Activated CD4-positive, alpha-beta T cell treated with anti-CD3 and anti-CD28 coated beads for 36 hours (primary cell): ENCODE measurements around the gene FRMD4A. TPM values are rescaled to one million over a fixed set of nuclear protein-coding genes. Genes with fewer than 3 reads are reported as not detected.
A peak's percentile ranks its signal among the peaks of the same experiment; 100 is the strongest.

Experiments
- ATAC-seq: fragments of 200-7000 bp; cut with Tn5 transposase; one replicate; pipeline ENCODE4 v1.10.0; 2021; ENCODE audit warnings: mild to moderate bottlenecking, moderate library complexity
- CTCF ChIA-PET: fragments of 350-600 bp; sonication (Branson Sonifier 250); formaldehyde crosslinking; loops from one replicate; lab custom pipeline; 2021; ENCODE audit warnings: antibody characterized with exemption; lab: Charles Lee
- POLR2A ChIA-PET: fragments of 350-600 bp; sonication (Branson Sonifier 250); formaldehyde crosslinking; loops from one replicate; lab custom pipeline; 2021; ENCODE audit warnings: antibody characterized with exemption, inconsistent platforms; lab: Charles Lee
- DNase-seq: peaks from one replicate; pipeline ENCODE4 v3.0.0-alpha.2; 2020
- H3K27ac Mint-ChIP-seq: one replicate; pipeline ENCODE4 v1.8.0; 2021; ENCODE audit warnings: mixed read lengths
- H3K27me3 Mint-ChIP-seq: one replicate; pipeline ENCODE4 v1.8.0; 2021; ENCODE audit warnings: mixed read lengths
- H3K36me3 Mint-ChIP-seq: one replicate; pipeline ENCODE4 v1.8.0; 2021; ENCODE audit warnings: low read depth, mixed read lengths
- H3K4me1 Mint-ChIP-seq: one replicate; pipeline ENCODE4 v1.8.0; 2021; ENCODE audit warnings: mixed read lengths
- H3K4me3 Mint-ChIP-seq: one replicate; pipeline ENCODE4 v1.8.0; 2021; ENCODE audit warnings: mild to moderate bottlenecking, moderate library complexity, mixed read lengths
- H3K9me3 Mint-ChIP-seq: one replicate; pipeline ENCODE4 v1.8.0; 2021; ENCODE audit warnings: low read depth, mixed read lengths
- intact Hi-C, 2 experiments: fragments of 100-400 bp; cut with DNase I in 1 of 2; cut with micrococcal nuclease in 1 of 2; formaldehyde crosslinking; loops; one replicate each; pipeline versions ENCODE4 v1.14.2 to v1.15.1; 2022 to 2024; cut with DNase I, micrococcal nuclease
- total RNA-seq, 2 experiments: library from RNA; stranded (reverse); gene quantifications; one replicate each; pipeline ENCODE4 v1.2.3, GENCODE V29; 2021

FRMD4A gene
- total RNA-seq, 2 experiments from 2014 or later, result 0.85 to 1.3 TPM

- ATAC-seq (no peak), DNase-seq (no peak)
- no peaks in the 10 kb centered on the region for H3K27me3 Mint-ChIP-seq
- no peaks in the 10 kb centered on the region for H3K36me3 Mint-ChIP-seq
- POLR2A ChIA-PET, result interaction anchor here (0.6 kb wide), 1 partner anchor 484 kb away, joined by 3 read pairs; no protein-coding TSS in a partner anchor
- H3K4me3 Mint-ChIP-seq, result no peak overlapping the region
- intact Hi-C loops, result no loop called here
- CTCF ChIA-PET, result no interaction called here
- no peaks in the 10 kb centered on the region for H3K9me3 Mint-ChIP-seq
- H3K4me1 Mint-ChIP-seq, result peaks cover 12% of the 10 kb centered on the region
- no peak overlapping the region for H3K27ac Mint-ChIP-seq
Observed at GRCh38 chr10:13801156-13801906, 529.4 kb downstream of the FRMD4A start.

- CTCF ChIA-PET, result interaction anchor here (1.9 kb wide), 1 partner anchor 15 kb away, joined by 5 read pairs; no protein-coding TSS in a partner anchor
- DNase-seq, result no peak
- no peak overlapping the region for H3K27ac Mint-ChIP-seq
Observed at GRCh38 chr10:13797164-13797563, 533.6 kb downstream of the FRMD4A start.

GRCh38 chr10:13795653-13796555 is 534.8 kb downstream of the FRMD4A start:
- intact Hi-C loops, result loop anchor here in 1 of 2 experiments (5.0 kb wide), 2 partner anchors 681 to 1156 kb away; partner anchors contain the start of gene DCLRE1C
- peaks cover 26% of the 10 kb centered on the region for H3K4me1 Mint-ChIP-seq
- no peak for ATAC-seq
- ChIA-PET POLR2A (no interaction called here), CTCF (interaction anchor here (0.6 to 1.9 kb wide), 4 partner anchors 10 to 97 kb away, joined by 3 to 5 read pairs (median 3); no protein-coding TSS in a partner anchor)
- H3K36me3 Mint-ChIP-seq, result no peaks in the 10 kb centered on the region
- H3K27me3 Mint-ChIP-seq, result no peaks in the 10 kb centered on the region
- H3K4me3 Mint-ChIP-seq, result no peak overlapping the region
- no peaks in the 10 kb centered on the region for H3K9me3 Mint-ChIP-seq
- H3K27ac Mint-ChIP-seq, result no peak overlapping the region
- no peak for DNase-seq

More at GRCh38 chr10:13797164-13797563, 533.6 kb downstream of the FRMD4A start:
- Mint-ChIP-seq H3K27me3 (no peaks in the 10 kb centered on the region), H3K36me3 (no peaks in the 10 kb centered on the region), H3K4me3 (no peak overlapping the region), H3K9me3 (no peaks in the 10 kb centered on the region), H3K4me1 (peaks cover 26% of the 10 kb centered on the region)
- POLR2A ChIA-PET, result no interaction called here
- intact Hi-C loops, result loop anchor here in 1 of 2 experiments (5.0 kb wide), 2 partner anchors 680 to 1155 kb away; partner anchors contain the start of gene DCLRE1C
- no peak for ATAC-seq

- DNase-seq, result no peak
- Mint-ChIP-seq H3K4me3 (no peak overlapping the region), H3K9me3 (no peaks in the 10 kb centered on the region), H3K4me1 (peaks cover 26% of the 10 kb centered on the region), H3K36me3 (no peaks in the 10 kb centered on the region), H3K27ac (no peak overlapping the region), H3K27me3 (no peaks in the 10 kb centered on the region)
- no peak for ATAC-seq
- intact Hi-C loops, result loop anchor here in 1 of 2 experiments (5.0 kb wide), 2 partner anchors 682 to 1157 kb away; partner anchors contain the start of gene DCLRE1C
- ChIA-PET POLR2A (no interaction called here), CTCF (interaction anchor here (0.6 to 1.9 kb wide), 3 partner anchors 9 to 402 kb away, joined by 3 to 5 read pairs (median 3); no protein-coding TSS in a partner anchor)
Observed at GRCh38 chr10:13794992-13795612, 535.6 kb downstream of the FRMD4A start.

GRCh38 chr10:13792006-13792405 is 538.7 kb downstream of the FRMD4A start:
- Mint-ChIP-seq H3K27me3 (no peaks in the 10 kb centered on the region), H3K4me3 (no peak overlapping the region), H3K9me3 (no peaks in the 10 kb centered on the region), H3K27ac (no peak overlapping the region), H3K4me1 (peaks cover 28% of the 10 kb centered on the region), H3K36me3 (no peaks in the 10 kb centered on the region)
- ATAC-seq (no peak), DNase-seq (no peak)
- intact Hi-C loops, result no loop called here
- ChIA-PET POLR2A (no interaction called here), CTCF (no interaction called here)

- intact Hi-C loops, result no loop called here
- ChIA-PET POLR2A (no interaction called here), CTCF (no interaction called here)
- ATAC-seq (no peak), DNase-seq (no peak)
- Mint-ChIP-seq H3K4me3 (no peak overlapping the region), H3K36me3 (no peaks in the 10 kb centered on the region), H3K9me3 (no peaks in the 10 kb centered on the region), H3K27me3 (no peaks in the 10 kb centered on the region), H3K4me1 (peaks cover 33% of the 10 kb centered on the region), H3K27ac (no peak overlapping the region)
Observed at GRCh38 chr10:13791483-13791882, 539.2 kb downstream of the FRMD4A start.

- peaks cover 25% of the 10 kb centered on the region for H3K4me1 Mint-ChIP-seq
Observed at GRCh38 chr10:13790196-13790595, 540.5 kb downstream of the FRMD4A start.

GRCh38 chr10:13789448-13789829 is 541.3 kb downstream of the FRMD4A start:
- POLR2A ChIA-PET, result interaction anchor here (0.6 kb wide), 1 partner anchor 201 kb away, joined by 4 read pairs; no protein-coding TSS in a partner anchor
- ATAC-seq (no peak), DNase-seq (no peak)
- Mint-ChIP-seq H3K36me3 (no peaks in the 10 kb centered on the region), H3K27ac (peak overlapping the region; percentile 68), H3K4me3 (no peak overlapping the region), H3K27me3 (no peaks in the 10 kb centered on the region), H3K9me3 (no peaks in the 10 kb centered on the region), H3K4me1 (peaks cover 18% of the 10 kb centered on the region)
- CTCF ChIA-PET, result interaction anchor here (0.6 to 1.1 kb wide), 3 partner anchors 11 to 719 kb away, joined by 3 read pairs; no protein-coding TSS in a partner anchor
- intact Hi-C loops, result loop anchor here (5.0 to 10.0 kb wide), 7 partner anchors 218 to 1378 kb away; partner anchors contain the start of genes CDNF (in 1 of the 2), HSPA14 (in 1 of the 2), MSANTD7 (in 1 of the 2) and NMT2 (in 1 of the 2)

More at GRCh38 chr10:13790196-13790595, 540.5 kb downstream of the FRMD4A start:
- no peaks in the 10 kb centered on the region for H3K36me3 Mint-ChIP-seq
- H3K9me3 Mint-ChIP-seq, result no peaks in the 10 kb centered on the region
- ChIA-PET CTCF (interaction anchor here (0.6 kb wide), 1 partner anchor 718 kb away, joined by 3 read pairs; no protein-coding TSS in a partner anchor), POLR2A (no interaction called here)
- no peak overlapping the region for H3K4me3 Mint-ChIP-seq
- intact Hi-C loops, result no loop called here
- H3K27me3 Mint-ChIP-seq, result no peaks in the 10 kb centered on the region
- no peak for ATAC-seq
- no peak overlapping the region for H3K27ac Mint-ChIP-seq
- no peak for DNase-seq

GRCh38 chr10:13788711-13789447 is 541.8 kb downstream of the FRMD4A start:
- Mint-ChIP-seq H3K9me3 (no peaks in the 10 kb centered on the region), H3K27ac (peak overlapping the region; percentile 76), H3K27me3 (no peaks in the 10 kb centered on the region), H3K4me1 (peaks cover 22% of the 10 kb centered on the region), H3K36me3 (no peaks in the 10 kb centered on the region), H3K4me3 (no peak overlapping the region)
- no peak for ATAC-seq
- intact Hi-C loops, result loop anchor here (5.0 to 10.0 kb wide), 7 partner anchors 218 to 1378 kb away; partner anchors contain the start of genes CDNF (in 1 of the 2), HSPA14 (in 1 of the 2), MSANTD7 (in 1 of the 2) and NMT2 (in 1 of the 2)
- POLR2A ChIA-PET, result interaction anchor here (0.6 kb wide), 1 partner anchor 202 kb away, joined by 4 read pairs; no protein-coding TSS in a partner anchor
- peak; percentile 25 for DNase-seq
- CTCF ChIA-PET, result interaction anchor here (1.0 to 1.1 kb wide), 2 partner anchors 11 to 395 kb away, joined by 3 read pairs; no protein-coding TSS in a partner anchor

- ATAC-seq (no peak), DNase-seq (no peak)
- H3K4me3 Mint-ChIP-seq, result no peak overlapping the region
- POLR2A ChIA-PET, result no interaction called here
- peak overlapping the region; percentile 76 for H3K27ac Mint-ChIP-seq
- CTCF ChIA-PET, result no interaction called here
- no peaks in the 10 kb centered on the region for H3K9me3 Mint-ChIP-seq
- intact Hi-C loops, result loop anchor here (5.0 to 10.0 kb wide), 7 partner anchors 219 to 1379 kb away; partner anchors contain the start of genes CDNF (in 1 of the 2), HSPA14 (in 1 of the 2), MSANTD7 (in 1 of the 2) and NMT2 (in 1 of the 2)
- H3K4me1 Mint-ChIP-seq, result peaks cover 22% of the 10 kb centered on the region
- H3K36me3 Mint-ChIP-seq, result no peaks in the 10 kb centered on the region
- H3K27me3 Mint-ChIP-seq, result no peaks in the 10 kb centered on the region
Observed at GRCh38 chr10:13788320-13788600, 542.5 kb downstream of the FRMD4A start.
